Hematopoietic multipotent progenitor cell treated with erythropoietin and hydrocortisone succinate and interleukin-3 and kit ligand, for 15 days (in vitro differentiated cells): Measurements from ENCODE around the gene DHFR.
A peak's percentile ranks its signal among the peaks of the same experiment; 100 is the strongest.
"Not testable (repeated sequence)": the region's sequence is repeated elsewhere in the genome, so short reads cannot be mapped to it uniquely, and the experiment has no call there.

ENCODE experiments used
- DNase-seq: peaks from one replicate; pipeline ENCODE4 v3.0.0-alpha.2; 2015; ENCODE audit warnings: low spot score

Gene DHFR

GRCh38 chr5:80654391-80655230 is at the start of gene DHFR, which contains the start of gene MSH3:
TSS of gene DHFR (minus strand) at chr5:80654983. CDS start at chr5:80654489, 494 bp downstream.
TSS of gene MSH3 (plus strand) at chr5:80654652. CDS start at chr5:80654728, 76 bp downstream.
- DNase-seq = peak; percentile 90

DNA sequence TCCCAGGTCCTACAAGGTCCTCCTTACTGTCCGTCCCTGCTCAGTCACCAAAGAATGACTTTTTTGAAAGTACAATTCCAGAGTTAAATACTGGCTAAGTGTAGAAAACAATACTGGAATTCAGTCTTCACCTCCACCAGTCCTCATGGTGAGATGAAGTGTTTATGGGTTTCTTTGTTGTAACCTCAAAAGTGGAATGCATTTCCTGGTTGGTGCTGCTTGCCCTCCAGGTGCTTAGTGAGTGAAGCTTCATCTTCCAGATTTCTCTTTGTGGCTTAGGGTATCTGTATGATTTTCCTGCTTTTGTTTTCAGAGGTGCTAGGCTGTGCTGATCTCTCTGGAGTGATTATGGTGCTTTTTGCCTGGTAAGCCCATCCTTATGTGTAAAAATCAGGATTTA is 49.4 kb upstream of the DHFR start:
- DNase-seq = no peak

- DNase-seq = no peak
These were observed 49.0 kb upstream of the DHFR start for GRCh38 chr5:80703747-80704146.

DNA sequence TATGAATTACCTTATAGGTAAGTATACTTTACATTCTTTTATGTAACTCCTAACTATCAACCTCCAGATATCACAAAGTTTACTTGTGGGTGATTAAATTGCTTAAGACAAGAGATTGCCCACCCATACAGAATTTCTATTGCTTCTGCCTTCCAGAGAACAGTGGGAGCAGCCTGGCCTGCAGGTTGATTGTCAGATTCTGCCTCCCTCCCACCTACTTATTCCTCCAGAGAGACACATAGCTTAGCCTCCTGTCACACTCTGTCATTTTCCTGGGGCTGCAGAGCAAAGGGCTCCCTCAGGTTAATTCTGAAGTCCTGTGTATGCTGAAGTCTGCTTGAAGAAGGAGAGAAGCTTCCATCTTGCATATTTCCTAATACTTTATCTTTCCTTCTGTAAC is 48.5 kb upstream of the DHFR start:
- DNase-seq = no peak

- no peak for DNase-seq
These were observed 46.8 kb upstream of the DHFR start for GRCh38 chr5:80701597-80701996.

- no peak for DNase-seq
These were observed 43.6 kb upstream of the DHFR start for GRCh38 chr5:80698369-80698768.

DNA sequence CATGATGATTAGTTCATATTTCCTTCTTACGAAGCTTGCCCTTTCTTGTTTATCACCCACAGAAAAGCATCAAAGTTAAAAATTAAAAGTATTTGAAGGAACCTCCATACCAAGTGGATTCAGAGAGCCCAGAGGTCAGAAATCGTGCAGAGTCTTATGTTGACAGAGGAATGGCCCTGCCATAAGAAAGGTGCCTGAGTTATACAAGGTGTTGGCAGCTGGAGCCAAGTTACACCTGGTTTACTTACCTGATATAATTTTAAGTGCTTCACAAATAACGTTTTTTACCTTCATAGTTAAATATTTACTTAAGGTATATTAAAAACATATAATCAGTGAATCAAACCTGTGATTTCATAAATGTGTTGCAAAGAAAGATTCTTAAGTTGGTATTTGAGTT is 42.3 kb upstream of the DHFR start:
- DNase-seq = no peak

- DNase-seq = no peak
These were observed 41.7 kb upstream of the DHFR start for GRCh38 chr5:80696450-80696849.

GRCh38 chr5:80695666-80696065 is 40.9 kb upstream of the DHFR start:
- DNase-seq = no peak

DNA sequence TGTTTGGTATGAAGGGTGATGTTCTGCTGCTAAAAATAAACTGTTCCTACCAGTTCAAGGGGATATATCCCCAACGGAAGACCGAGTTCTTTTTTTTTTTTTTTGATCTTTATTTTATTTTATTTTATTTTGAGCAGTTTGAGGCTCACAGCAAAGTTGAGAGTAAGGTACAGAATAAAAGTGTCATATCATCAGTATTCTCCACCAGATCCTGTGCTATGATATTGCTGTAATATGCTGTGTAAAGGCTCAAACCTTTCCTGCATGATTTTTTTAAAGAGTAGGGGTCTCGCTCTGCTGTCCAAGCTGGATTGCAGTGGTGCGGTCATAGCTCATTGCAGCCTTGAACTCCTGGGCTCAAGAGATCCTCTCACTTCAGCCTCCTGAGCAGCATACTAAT is 34.8 kb upstream of the DHFR start:
- DNase-seq = no peak

DNA sequence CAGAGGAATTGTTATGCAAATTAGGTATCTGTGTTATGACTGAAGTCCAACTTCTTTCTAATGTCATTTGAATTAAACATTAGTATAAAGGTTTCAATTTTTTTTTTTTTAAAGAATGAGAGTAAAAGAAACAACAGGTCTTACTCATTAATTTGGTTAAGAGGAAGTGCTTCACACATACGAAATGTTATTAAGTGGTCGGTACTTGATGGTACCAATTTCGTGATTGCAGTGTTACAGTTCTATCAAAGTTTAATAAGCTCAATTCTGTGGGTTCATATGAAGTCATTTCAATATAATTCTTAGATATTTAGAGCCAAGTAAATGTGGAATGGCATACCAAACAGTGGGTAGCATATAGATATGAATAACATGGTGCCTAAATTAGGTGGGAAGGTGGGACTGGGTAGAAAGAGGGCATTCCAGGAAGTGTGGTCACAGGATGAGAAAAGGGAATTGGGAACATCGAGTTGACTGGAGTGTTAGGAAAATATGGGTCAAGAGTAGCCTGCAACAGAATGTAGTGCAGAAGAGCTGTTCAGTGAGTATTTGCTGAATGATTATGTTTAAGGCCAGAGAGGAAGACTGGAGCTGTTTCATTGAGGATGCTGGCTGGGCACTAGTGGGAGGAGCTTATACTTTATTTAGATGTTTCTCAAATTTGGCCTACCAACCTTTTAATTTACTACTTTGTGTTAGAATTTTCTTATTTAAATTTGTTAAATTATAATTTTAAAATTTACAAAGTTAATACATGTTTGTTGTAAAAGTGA is 34.1 kb upstream of the DHFR start:
- no peak for DNase-seq

DNA sequence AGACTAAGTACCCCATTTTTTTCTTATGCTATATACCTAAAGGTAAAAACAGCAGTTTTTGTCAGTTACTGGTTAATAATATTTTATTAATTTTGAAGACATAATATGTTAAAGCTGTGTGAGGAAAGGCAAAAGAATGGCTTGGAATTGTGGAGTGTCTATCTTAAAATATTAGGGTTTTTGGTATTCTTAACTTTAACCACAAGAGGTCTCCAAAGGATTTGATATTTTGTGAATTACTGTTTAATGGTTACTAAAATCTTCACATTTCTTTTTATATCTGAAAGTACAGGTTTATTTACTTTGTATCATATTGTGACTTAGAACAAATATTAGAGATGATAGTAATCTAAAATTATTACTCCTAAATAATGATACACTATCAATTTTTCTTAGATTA is 32.0 kb upstream of the DHFR start:
- DNase-seq = peak; percentile 25

DNA sequence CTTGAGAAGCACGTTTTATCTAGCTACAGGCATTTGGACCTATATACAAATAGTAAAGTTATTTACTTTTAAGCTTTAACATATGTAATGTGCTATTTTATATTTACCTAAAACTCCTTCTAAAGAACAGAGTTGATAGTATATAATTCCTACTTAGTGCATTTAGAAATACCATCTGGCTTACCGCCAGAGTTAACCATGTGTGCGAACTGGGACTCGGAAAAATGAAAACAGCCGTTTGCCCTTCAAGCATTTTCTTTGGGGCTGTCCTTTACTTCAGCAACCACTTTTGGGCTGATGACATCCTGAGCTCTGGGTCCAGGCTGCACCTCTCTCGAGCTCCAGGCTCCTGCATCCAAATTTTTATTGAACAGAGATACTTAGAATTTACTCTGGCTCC is 21.9 kb upstream of the DHFR start:
- no peak for DNase-seq

DNA sequence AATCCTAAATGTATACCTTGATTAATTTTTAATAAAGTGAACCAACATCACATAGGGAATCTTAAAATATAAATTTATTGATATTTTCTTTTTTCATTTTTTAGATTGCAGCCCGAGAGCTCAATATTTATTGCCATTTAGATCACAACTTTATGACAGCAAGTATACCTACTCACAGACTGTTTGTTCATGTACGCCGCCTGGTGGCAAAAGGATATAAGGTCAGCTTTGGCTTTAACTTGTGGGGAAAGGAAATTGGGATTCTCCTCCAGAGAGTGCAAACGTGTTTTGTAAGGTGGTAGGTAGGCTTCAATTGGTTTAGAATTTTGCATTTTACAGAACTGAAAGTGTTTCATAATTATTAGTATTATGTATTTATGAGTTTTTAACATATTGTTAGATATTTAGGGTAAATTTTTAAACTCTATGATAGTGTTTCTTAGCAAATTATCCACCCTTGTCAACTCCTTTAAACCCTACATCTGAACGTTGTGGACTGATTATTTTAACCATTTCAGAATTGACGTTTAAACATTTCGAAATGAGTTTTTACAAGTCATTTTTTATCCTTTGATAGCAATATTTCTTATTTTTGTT is 17.5 kb upstream of the DHFR start:
- DNase-seq = peak; percentile 77

GRCh38 chr5:80668016-80668969 is 13.5 kb upstream of the DHFR start:
- DNase-seq = no peak

GRCh38 chr5:80667384-80667783 is 12.6 kb upstream of the DHFR start:
- DNase-seq = no peak

- no peak for DNase-seq
These were observed 10.3 kb upstream of the DHFR start for GRCh38 chr5:80665057-80665456.

DNA sequence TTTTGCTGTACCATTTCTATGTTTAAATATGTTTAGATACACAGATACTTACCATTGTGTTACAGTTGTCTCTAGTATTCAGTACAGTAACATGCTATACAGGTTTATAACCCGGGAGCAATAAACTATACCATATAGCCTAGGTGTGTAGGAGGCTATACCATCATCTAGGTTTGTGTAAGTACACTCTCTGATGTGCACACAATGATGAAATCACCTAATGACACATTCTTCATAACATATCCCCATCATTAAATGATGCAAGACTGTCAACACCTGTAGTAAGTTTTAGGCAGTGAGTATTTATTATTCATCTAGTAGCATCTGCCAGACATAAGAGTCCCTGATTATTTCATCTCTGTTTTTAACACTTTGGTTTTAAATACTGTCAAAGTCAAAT is 7.3 kb upstream of the DHFR start:
- DNase-seq = no peak

GRCh38 chr5:80660661-80661060 is 5.9 kb upstream of the DHFR start:
- not testable (repeated sequence) for DNase-seq

- no peak for DNase-seq
These were observed 4.3 kb upstream of the DHFR start for GRCh38 chr5:80659106-80659505.

DNA sequence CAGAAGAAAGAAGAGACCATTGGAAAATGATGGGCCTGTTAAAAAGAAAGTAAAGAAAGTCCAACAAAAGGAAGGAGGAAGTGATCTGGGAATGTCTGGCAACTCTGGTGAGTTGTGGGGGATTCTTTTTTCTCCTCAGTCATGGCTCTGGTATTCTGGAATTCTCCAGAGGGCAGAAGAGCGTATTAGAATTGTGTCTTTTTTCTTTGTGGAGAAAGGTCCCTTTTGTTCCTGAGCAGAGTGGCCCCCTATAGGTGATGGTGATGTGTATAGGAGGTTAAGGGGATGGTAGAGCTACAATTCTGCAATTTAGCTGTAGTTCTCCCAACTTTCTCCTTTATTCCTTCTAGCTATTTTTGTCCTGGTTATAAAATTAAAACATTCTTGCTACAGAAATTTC is 1.6 kb upstream of the DHFR start:
- DNase-seq = no peak
